ENCODE measurements around the gene TOR3A.
A peak's percentile ranks its signal among the peaks of the same experiment; 100 is the strongest.
"Not testable (repeated sequence)": the region's sequence is repeated elsewhere in the genome, so short reads cannot be mapped to it uniquely, and the experiment has no call there.

Gene TOR3A, protein sequence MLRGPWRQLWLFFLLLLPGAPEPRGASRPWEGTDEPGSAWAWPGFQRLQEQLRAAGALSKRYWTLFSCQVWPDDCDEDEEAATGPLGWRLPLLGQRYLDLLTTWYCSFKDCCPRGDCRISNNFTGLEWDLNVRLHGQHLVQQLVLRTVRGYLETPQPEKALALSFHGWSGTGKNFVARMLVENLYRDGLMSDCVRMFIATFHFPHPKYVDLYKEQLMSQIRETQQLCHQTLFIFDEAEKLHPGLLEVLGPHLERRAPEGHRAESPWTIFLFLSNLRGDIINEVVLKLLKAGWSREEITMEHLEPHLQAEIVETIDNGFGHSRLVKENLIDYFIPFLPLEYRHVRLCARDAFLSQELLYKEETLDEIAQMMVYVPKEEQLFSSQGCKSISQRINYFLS

DNA sequence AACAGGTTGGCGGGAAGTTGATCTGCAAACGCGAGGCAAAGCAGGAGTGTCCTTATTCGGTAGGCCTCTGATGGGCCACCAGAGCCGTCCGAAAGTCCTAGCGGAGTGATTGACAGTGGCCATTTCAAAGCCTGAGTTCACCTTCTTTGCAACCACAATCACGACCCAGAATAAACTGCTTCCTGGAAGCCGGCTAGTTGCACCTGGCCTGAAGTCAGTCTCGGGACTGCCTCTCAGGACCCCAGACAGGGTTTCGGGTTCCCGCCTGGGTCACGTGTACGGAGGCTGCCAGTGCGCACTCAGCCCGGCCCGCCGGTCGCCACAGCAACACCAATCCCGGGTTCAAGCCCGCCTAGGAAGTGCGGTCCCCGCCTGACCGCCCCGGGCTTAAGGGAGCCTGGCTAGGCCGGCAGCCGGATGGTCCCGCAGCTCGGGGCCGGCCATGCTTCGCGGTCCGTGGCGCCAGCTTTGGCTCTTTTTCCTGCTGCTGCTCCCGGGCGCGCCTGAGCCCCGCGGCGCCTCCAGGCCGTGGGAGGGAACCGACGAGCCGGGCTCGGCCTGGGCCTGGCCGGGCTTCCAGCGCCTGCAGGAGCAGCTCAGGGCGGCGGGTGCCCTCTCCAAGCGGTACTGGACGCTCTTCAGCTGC, at the start of gene TOR3A:
Gene TOR3A (plus strand): TSS at position 384 of the 646 bp plus-strand sequence. CDS start 59 bp downstream, at position 443.
- no peak for TF ChIP-seq ZFX (IDR thresholded peaks at IDR 0.05; ENCODE audit: borderline replicate concordance)
- TF ChIP-seq, protein P1, sequence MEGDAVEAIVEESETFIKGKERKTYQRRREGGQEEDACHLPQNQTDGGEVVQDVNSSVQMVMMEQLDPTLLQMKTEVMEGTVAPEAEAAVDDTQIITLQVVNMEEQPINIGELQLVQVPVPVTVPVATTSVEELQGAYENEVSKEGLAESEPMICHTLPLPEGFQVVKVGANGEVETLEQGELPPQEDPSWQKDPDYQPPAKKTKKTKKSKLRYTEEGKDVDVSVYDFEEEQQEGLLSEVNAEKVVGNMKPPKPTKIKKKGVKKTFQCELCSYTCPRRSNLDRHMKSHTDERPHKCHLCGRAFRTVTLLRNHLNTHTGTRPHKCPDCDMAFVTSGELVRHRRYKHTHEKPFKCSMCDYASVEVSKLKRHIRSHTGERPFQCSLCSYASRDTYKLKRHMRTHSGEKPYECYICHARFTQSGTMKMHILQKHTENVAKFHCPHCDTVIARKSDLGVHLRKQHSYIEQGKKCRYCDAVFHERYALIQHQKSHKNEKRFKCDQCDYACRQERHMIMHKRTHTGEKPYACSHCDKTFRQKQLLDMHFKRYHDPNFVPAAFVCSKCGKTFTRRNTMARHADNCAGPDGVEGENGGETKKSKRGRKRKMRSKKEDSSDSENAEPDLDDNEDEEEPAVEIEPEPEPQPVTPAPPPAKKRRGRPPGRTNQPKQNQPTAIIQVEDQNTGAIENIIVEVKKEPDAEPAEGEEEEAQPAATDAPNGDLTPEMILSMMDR (IDR thresholded peaks at IDR 0.05), result no peak

DNA sequence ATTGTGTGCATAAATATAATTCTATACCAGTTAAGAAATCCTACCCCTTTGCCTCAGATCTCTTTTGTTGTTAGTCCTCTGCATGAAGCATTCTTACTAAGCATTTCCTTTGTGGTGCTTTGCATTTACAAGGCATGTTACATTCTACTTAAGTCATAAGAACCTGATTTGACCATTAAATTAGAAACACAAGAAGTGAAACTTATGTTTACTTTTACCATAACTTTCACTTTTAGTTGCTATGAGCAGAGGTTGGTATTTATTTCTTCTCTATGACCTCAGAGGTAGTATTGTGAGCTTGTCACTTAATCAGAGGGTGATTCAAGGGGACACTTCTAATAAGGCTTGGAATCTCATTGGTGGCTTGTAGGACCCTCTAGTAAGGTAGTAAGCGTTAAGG, 47.1 kb upstream of the TOR3A start:
- TF ChIP-seq, protein P1 (IDR thresholded peaks at IDR 0.05), result no peak
- TF ChIP-seq ZFX (IDR thresholded peaks at IDR 0.05; ENCODE audit: borderline replicate concordance), result no peak
- no peak overlapping the region for H3K27ac ChIP-seq

More for the DNA sequence above, at the start of gene TOR3A:
- H3K27ac ChIP-seq, result peak within 1 kb of the TSS; percentile 90

DNA sequence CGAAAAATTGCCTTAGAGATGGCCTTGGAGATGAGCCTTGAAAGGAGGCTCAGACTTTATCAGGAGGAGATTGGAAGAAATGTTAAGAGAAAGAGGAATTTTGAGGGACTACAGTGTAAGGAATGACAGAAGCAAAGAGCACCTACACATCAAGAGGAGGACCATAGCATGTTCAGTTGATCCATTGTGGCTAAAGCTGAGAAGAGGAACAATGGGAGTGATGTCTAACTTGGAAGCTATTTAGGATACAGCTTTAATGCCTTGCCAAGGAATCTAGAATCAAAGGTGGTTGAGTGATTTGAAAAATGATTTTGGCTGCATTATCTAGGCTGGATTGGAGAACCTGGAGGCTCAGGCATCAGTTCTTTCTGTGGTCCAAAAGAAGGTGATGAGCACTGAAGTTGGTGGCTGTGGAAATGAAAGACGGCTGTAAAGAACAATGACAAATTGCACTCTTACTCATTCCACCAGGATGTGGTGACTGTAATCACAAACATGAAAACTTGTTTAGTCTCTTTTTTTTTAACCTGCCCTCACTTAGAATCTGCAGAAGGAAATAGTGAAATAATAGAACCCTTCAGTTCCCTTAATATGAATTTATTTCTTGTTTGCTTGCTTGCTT, 44.9 kb upstream of the TOR3A start:
- no peak for TF ChIP-seq ZFX (IDR thresholded peaks at IDR 0.05; ENCODE audit: borderline replicate concordance)
- TF ChIP-seq, protein P1 (IDR thresholded peaks at IDR 0.05), result no peak
- H3K27ac ChIP-seq, result no peak overlapping the region

DNA sequence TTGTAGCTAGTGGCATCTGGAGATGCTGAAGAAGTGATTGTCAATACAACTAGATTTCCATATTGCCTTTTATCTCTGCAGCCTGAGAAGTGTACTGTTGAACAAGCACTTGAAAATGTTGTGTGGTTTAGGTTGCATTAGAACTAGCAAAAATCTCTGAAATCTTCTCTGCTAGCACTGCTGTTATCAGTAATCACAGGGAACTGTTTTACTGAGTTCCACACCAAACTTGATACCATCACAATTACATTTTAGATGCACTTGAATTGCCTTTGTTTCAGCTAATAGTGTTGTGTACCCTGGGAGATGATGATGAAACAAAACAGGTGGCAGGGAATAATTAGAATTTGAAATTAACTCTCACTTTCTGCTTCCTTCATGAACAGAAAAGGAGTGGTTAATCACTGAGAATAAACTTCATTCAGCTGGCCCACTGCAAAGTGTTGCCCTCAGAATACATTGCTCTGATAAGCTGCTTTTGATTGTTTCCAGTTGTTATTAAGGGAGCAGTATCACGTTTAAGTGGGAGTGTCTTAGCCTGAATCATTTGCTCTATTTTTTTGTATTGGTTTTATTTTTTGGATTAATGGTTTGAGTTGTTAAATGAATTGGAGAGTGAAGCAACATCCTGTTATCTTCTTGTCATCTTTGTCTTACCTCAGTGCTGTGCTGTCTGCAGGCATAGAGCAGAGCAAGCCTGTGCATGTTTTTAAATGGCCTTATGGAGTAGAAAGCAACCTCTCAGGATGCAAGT, 43.2 kb upstream of the TOR3A start:
- TF ChIP-seq, protein P1 (IDR thresholded peaks at IDR 0.05), result no peak
- TF ChIP-seq ZFX (IDR thresholded peaks at IDR 0.05; ENCODE audit: borderline replicate concordance), result no peak
- H3K27ac ChIP-seq, result no peak overlapping the region

DNA sequence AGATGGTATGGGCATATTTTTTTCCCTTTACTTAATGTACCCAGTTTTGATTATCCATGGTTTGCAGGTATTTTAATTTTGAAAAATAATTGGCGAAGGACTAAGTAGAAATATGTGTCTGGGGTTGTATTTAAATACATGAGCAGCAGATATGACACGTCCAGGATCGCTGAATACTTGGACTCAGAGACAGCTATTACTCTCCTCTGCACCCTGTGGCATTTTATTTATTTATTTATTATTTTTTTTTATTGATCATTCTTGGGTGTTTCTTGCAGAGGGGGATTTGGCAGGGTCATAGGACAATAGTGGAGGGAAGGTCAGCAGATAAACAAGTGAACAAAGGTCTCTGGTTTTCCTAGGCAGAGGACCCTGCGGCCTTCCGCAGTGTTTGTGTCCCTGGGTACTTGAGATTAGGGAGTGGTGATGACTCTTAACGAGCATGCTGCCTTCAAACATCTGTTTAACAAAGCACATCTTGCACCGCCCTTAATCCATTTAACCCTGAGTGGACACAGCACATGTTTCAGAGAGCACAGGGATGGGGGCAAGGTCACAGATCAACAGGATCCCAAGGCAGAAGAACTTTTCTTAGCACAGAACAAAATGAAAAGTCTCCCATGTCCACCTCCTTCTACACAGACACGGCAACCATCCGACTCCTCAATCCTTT, 42.2 kb upstream of the TOR3A start:
- H3K27ac ChIP-seq, result not testable (repeated sequence)

DNA sequence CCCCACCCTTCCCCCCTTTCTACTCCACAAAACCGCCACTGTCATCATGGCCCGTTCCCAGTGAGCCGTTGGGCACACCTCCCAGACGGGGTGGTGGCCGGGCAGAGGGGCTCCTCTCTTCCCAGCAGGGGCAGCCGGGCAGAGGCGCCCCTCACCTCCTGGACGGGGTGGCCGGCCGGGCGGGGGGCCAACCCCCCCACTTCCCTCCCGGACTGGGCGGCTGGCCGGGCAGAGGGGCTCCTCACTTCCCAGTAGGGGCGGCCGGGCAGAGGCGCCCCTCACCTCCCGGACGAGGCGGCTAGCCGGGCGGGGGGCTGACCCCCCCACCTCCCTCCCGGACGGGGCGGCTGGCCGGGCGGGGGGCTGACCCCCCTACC, 41.7 kb upstream of the TOR3A start:
- H3K27ac ChIP-seq, result not testable (repeated sequence)

DNA sequence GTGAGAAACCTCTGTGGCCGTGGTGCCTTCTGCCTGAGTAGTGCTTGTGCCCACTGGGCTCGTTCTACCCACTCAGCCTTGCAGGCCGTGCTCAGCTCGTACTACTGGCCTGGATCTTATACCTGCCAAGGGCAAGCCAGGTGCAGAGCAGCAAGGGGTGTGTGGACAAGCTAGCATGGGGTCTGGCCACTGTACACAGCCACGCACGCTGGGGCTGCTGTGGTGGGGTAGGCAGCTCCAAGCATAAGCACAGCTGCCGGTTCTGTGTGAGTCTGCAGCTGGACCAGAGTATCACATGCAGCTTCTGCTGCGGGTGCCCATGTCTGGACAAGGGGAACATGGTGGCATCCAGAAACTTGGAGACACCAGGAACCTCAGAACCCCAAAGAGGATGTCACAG, 39.8 kb upstream of the TOR3A start:
- TF ChIP-seq ZFX (IDR thresholded peaks at IDR 0.05; ENCODE audit: borderline replicate concordance), result no peak
- TF ChIP-seq, protein P1 (IDR thresholded peaks at IDR 0.05), result no peak
- no peak overlapping the region for H3K27ac ChIP-seq

Data from 22Rv1 (cell line).